ENCODE data around the gene FBXW7.
A peak's percentile ranks its signal among the peaks of the same experiment; 100 is the strongest.

FBXW7 gene

DNA sequence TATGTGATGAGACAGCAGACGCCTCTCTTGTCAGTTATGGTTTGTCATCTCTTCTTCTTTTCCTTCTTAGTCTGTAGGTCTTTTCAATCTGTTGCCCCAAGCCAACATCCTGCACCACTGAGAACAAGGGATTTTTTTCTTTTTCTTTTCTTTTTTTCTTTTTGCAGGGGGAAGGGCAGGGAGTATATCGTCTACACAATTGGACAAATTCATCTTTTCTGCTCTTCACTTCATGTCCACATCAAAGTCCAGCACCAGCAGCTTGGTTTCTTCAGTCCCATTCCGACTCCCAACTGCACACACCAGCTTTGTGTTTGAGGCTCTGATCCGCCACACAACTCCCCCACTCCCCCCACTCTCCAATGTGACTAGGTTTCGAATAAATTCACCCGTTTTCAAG, 213.2 kb downstream of the FBXW7 start:
- CTCF ChIA-PET = no interaction called here
- no peak for TF ChIP-seq CTCF (IDR thresholded peaks at IDR 0.05; ENCODE audit: insufficient read depth, low read length, missing control alignments)
- no peak for DNase-seq (ENCODE audit: low read depth, low spot score)
- no peak overlapping the region for H3K4me3 ChIP-seq (ENCODE audit: low read depth, low read length)
- POLR2A ChIA-PET = no interaction called here

- TF ChIP-seq CTCF (IDR thresholded peaks at IDR 0.05; ENCODE audit: insufficient read depth, low read length, missing control alignments) = no peak
- no peak for DNase-seq (ENCODE audit: low read depth, low spot score)
- no peak overlapping the region for H3K4me3 ChIP-seq (ENCODE audit: low read depth, low read length)
- POLR2A ChIA-PET = no interaction called here
- CTCF ChIA-PET = no interaction called here
Measured at GRCh38 chr4:152321923-152322322, 214.0 kb downstream of the FBXW7 start.

GRCh38 chr4:152321398-152321797, 214.5 kb downstream of the FBXW7 start:
- no peak for TF ChIP-seq CTCF (IDR thresholded peaks at IDR 0.05; ENCODE audit: insufficient read depth, low read length, missing control alignments)
- DNase-seq (ENCODE audit: low read depth, low spot score) = no peak
- POLR2A ChIA-PET = no interaction called here
- CTCF ChIA-PET = no interaction called here
- no peak overlapping the region for H3K4me3 ChIP-seq (ENCODE audit: low read depth, low read length)

DNA sequence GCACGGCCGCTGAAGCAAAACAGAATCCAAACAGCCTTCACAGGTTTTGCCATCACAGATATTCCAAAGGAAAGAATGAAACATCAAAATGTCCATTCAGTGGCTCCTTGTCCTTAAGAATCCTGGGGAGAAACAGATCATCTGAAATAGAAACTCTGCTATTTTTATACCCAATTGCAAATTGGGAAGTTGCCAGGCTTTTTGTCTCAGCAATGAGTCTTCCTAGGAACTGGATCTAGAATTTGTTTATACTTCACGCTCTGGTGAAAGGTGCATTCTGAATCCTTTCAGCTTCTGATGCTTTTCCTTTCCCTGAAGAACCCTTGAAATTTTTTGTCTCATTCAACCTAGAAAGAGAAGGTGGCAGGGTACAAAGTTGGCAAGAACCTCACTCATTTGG, 218.9 kb downstream of the FBXW7 start:
- no peak for TF ChIP-seq CTCF (IDR thresholded peaks at IDR 0.05; ENCODE audit: insufficient read depth, low read length, missing control alignments)
- ChIA-PET POLR2A (no interaction called here), CTCF (no interaction called here)
- no peak overlapping the region for H3K4me3 ChIP-seq (ENCODE audit: low read depth, low read length)
- DNase-seq (ENCODE audit: low read depth, low spot score) = no peak

GRCh38 chr4:152310257-152310656, 225.6 kb downstream of the FBXW7 start:
- CTCF ChIA-PET = no interaction called here
- POLR2A ChIA-PET = no interaction called here
- no peak overlapping the region for H3K4me3 ChIP-seq (ENCODE audit: low read depth, low read length)
- DNase-seq (ENCODE audit: low read depth, low spot score) = peak; percentile 31
- TF ChIP-seq CTCF (IDR thresholded peaks at IDR 0.05; ENCODE audit: insufficient read depth, low read length, missing control alignments) = no peak

DNA sequence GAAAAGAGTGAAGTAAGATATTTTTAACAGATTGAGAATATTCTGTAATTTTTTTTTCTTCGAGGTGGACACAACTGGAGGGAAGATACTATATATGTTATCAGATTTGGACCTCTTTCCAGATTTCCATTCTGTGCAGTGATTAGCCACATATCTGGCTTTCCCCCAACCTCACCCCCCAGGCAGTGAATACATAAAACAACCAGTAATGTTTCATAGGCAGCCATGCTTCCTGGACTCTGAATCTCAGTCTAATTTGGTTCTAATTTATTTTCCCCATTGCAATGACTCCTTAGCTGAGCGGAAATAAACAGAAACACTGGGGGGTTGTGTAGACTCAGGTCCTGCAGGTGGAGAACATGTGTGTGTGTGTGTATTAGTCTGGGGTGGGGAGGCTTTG, 226.5 kb downstream of the FBXW7 start:
- DNase-seq (ENCODE audit: low read depth, low spot score) = no peak
- ChIA-PET CTCF (no interaction called here), POLR2A (no interaction called here)
- no peak overlapping the region for H3K4me3 ChIP-seq (ENCODE audit: low read depth, low read length)
- TF ChIP-seq CTCF (IDR thresholded peaks at IDR 0.05; ENCODE audit: insufficient read depth, low read length, missing control alignments) = no peak

Measured in AG04449 (cell line).